Epithelial cell of proximal tubule (primary cell): ENCODE data around the gene DRC7. TPM values are rescaled to one million over a fixed set of nuclear protein-coding genes. Genes with fewer than 3 reads are reported as not detected.

Source experiments
- DNase-seq: peaks from one replicate; pipeline ENCODE4 v3.0.0-alpha.2; 2011; ENCODE audit warnings: low read depth
- H3K4me3 ChIP-seq: 2 replicates; pipeline ENCODE4 v1.5.1; 2011; ENCODE audit warnings: low read depth, mild to moderate bottlenecking, low read length
- CTCF ChIP-seq: conservative IDR thresholded peaks from 2 replicates; pipeline ENCODE4 v1.5.1; 2012; ENCODE audit warnings: low read depth, mild to moderate bottlenecking, low read length
- total RNA-seq: library from RNA; depleted of rRNA; stranded (reverse); fragments of >200 nt; gene quantifications from 2 replicates; pipeline ENCODE4 v1.2.3, GENCODE V29; 2015

Gene DRC7
- total RNA-seq, 1 donor from 2014 or later: not detected

- no peak for TF ChIP-seq CTCF
- DNase-seq: no peak
- no peak overlapping the region for H3K4me3 ChIP-seq
Observed at GRCh38 chr16:57701759-57702371, 7.3 kb downstream of the DRC7 start.

GRCh38 chr16:57703416-57704010 lies 8.9 kb downstream of the DRC7 start:
- no peak for DNase-seq
- no peak overlapping the region for H3K4me3 ChIP-seq
- TF ChIP-seq CTCF: no peak

GRCh38 chr16:57704011-57704904 lies 9.7 kb downstream of the DRC7 start:
- no peak overlapping the region for H3K4me3 ChIP-seq
- TF ChIP-seq CTCF: no peak

GRCh38 chr16:57704905-57705852 lies 10.6 kb downstream of the DRC7 start:
- no peak for DNase-seq
- no peak for TF ChIP-seq CTCF
- H3K4me3 ChIP-seq: no peak overlapping the region

More at GRCh38 chr16:57704011-57704904, 9.7 kb downstream of the DRC7 start:
- DNase-seq: no peak

GRCh38 chr16:57706717-57707116 lies 12.1 kb downstream of the DRC7 start:
- DNase-seq: no peak
- TF ChIP-seq CTCF: no peak
- no peak overlapping the region for H3K4me3 ChIP-seq

GRCh38 chr16:57707331-57707730 lies 12.7 kb downstream of the DRC7 start:
- no peak for DNase-seq
- TF ChIP-seq CTCF: no peak
- no peak overlapping the region for H3K4me3 ChIP-seq
